Measurements from ENCODE around the gene PPP6R2.

DNA sequence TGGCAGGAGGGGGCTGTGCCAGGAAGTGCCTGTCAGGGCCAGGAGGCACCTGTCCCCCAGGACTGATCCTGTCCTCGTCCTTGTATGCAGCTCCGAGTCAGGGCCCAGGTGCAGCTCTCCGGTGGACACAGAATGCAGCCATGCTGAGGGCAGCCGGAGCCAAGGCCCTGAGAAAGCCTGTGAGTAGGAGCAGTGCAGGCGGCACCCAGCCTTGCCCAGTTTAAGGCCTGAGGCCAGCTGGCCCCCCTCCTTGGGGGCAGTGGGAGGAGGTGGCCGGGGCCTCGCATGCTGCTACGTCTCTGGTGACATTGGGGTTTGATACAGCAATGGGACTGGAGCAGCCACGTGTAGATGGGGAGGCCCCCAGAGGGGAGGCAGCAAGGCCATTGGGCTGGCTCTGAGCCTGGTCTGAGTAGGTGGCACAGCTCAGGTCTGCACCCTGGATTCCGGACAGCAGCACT is 96.8 kb downstream of the PPP6R2 start:
- TF ChIP-seq CTCF (IDR thresholded peaks at IDR 0.05) = no peak
- TF ChIP-seq POLR2A (IDR thresholded peaks at IDR 0.05) = no peak
